B cell (primary cell): ENCODE measurements around the gene LCP1.

Source experiments
- CTCF ChIP-seq: fragments of 200-600 bp; IDR thresholded peaks from one replicate; pipeline ENCODE4 v1.8.0; 2022; ENCODE audit warnings: antibody characterized with exemption, mild to moderate bottlenecking
- EZH2 ChIP-seq: IDR thresholded peaks from 2 replicates; pipeline ENCODE4 v1.6.1; 2012; ENCODE audit warnings: borderline replicate concordance, low read depth, mild to moderate bottlenecking, moderate library complexity, low read length; ENCODE audit not compliant: insufficient read depth, poor library complexity, severe bottlenecking

GRCh38 chr13:46173656-46174055 lies 8.3 kb downstream of the LCP1 start:
- TF ChIP-seq CTCF (no peak), EZH2 (no peak)
